Measurements from ENCODE around the gene MAP3K12.
"Not testable (repeated sequence)": the region's sequence is repeated elsewhere in the genome, so short reads cannot be mapped to it uniquely, and the experiment has no call there.

MAP3K12 gene, protein sequence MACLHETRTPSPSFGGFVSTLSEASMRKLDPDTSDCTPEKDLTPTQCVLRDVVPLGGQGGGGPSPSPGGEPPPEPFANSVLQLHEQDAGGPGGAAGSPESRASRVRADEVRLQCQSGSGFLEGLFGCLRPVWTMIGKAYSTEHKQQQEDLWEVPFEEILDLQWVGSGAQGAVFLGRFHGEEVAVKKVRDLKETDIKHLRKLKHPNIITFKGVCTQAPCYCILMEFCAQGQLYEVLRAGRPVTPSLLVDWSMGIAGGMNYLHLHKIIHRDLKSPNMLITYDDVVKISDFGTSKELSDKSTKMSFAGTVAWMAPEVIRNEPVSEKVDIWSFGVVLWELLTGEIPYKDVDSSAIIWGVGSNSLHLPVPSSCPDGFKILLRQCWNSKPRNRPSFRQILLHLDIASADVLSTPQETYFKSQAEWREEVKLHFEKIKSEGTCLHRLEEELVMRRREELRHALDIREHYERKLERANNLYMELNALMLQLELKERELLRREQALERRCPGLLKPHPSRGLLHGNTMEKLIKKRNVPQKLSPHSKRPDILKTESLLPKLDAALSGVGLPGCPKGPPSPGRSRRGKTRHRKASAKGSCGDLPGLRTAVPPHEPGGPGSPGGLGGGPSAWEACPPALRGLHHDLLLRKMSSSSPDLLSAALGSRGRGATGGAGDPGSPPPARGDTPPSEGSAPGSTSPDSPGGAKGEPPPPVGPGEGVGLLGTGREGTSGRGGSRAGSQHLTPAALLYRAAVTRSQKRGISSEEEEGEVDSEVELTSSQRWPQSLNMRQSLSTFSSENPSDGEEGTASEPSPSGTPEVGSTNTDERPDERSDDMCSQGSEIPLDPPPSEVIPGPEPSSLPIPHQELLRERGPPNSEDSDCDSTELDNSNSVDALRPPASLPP

DNA sequence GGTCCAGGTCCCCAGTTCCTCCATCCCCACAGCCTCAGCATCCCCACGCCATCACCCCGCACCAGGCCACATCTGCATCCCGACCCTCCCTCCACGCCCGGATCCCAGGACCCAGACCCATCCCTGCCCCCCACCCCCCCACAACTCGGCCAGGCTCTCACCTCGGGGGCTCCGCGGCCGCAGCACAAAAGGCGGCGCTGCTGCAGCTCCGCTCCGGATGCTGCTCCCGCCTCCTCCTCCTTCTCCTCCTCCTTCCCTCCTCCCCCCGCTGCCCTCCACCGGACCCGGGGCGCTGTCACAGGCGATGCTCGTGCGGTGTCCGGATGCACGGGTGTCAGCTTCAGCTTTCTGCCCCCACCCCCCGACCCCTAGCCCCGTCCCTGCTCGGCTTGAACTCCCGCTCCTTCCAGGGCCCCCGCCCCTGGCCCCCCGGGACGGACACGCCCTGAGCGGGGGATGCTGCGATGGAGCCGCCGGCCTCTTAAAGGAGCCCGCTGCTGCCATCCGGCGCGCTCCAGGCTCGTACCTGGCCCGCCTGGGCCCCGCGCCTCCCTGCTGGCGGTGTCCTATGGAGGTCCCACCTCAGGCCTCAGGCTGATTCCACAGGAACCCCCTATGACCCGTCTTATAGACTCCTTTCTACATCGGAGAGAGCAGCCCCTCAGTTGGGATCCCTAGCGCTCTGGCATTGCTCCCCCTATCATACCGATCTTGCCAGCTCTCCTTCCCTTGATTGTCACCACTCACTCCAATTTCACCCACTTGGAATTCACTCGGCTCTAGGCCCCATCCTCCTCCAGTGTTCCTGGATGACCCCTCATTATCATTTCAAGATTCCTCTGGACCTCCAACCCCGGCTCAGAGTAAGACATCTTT is at the start of gene MAP3K12:
Gene MAP3K12, minus strand, starts transcription at position 193 of the 876 bp plus-strand sequence. CDS start 12,067 bp downstream, outside the sequence.
- DNase-seq = peak; percentile 41

DNA sequence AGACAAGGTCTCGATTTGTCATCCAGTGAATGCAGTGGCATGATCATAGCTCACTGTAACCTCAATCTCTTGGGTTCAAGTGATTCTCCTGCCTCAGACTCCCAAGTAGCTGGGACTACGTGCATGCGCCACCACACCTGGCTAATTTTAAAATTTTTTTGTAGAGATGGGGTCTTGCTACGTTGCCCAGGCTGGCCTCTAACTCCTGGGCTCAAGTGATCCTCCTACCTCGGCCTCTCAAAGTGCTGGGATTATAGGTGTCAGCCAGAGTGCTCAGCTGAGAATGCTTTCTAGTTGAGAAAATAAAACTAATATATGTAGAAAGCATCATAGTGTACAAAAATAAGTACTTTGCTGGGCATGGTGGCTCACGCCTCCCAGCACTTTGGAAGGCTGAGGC is 49.1 kb upstream of the MAP3K12 start:
- not testable (repeated sequence) for DNase-seq

DNA sequence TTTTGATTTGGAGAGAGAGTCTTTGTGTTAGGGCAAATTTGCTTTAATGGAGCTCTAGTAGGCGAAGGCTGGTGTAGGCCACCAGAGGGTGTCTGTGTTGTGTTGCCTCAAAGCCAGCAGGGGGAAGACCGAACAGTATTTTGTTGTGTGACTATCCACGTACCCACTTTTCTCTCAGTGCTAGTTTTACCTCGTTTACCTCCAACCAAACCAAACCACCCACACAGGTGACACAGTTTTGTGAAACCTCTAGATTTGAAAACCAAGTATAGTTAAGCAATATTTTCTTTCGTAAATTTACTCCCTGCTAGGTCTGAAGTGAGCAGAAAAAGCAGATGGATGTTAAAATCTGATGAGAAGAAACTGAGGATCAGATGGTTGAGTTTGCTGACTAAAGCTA is 44.3 kb upstream of the MAP3K12 start:
- peak; percentile 73 for DNase-seq

DNA sequence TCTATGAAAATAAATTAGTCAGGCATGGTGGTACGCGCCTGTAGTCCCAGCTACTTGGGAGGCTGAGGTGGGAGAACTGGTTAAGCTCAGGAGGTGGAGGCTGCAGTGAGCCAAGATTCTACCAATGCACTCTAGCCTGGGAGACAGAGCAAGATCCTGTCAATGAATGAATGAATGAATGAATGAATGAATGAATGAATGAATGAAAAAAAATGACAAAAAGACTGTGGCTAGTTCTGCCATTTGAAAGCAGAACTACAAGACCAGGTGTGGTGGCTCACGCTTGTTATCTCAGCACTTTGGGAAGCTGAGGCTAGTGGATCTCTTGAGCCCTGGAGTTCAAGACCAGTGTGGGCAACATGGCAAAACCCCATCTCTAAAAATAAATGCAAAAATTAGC is 40.3 kb upstream of the MAP3K12 start:
- DNase-seq = no peak

DNA sequence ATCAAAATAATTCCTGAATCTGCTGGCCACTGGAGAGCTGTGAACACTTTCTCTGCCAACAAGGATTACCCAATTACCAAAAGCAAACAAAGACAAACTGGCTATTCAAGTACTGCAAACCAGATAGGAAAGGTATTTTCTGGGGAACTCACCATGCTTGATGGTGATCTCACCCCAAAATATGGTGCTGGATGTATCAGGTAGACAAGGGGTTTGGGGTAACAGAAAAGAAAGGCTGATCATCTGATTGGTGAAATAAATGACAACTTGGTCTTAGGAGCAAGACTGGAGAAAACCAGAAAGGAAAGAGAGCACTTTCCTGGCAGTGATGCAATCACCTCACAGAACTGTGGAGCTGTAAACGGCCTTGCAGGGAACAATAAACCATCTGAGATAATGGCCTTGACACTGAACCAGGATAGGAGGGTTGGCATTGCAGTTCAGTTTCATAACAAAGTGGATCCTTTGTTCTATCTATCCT is 39.0 kb upstream of the MAP3K12 start:
- no peak for DNase-seq

DNA sequence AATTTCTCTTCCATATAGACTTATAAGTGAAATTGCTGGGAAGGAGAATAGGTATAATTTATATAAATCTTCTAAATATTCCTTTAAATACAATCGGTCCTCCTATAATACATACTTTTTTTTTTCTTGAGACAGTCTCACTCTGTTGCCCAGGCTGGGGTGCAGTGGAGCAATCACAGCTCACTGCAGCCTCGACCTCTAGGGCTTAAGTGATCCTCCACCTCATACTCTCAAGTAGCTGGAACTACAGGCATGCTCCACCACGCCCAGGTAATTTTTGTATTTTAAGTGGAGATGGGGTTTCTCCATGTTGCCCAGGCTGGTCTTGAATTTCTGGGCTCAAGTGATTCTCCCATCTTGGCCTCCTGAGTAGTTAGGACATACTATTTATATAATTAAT is 37.7 kb upstream of the MAP3K12 start:
- no peak for DNase-seq

DNA sequence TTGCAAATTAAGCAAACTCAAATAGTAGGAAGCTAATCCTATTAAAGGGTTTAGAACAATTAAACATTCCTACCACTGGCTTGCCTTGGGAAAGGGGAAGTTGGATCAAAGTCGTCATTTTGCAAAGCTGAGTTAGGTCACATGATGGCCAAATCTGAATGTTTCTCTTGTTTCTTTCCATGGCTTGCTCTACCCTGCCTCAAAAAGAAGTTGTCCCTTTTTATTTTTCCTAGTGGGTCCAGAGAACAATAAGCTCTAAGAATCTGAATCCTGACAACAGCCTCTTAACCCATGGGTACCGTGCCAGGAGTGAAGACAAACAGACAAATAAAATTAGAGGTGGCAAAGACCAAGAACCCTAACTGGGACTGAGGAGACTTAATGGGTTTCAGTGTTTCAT is 34.2 kb upstream of the MAP3K12 start:
- no peak for DNase-seq

DNA sequence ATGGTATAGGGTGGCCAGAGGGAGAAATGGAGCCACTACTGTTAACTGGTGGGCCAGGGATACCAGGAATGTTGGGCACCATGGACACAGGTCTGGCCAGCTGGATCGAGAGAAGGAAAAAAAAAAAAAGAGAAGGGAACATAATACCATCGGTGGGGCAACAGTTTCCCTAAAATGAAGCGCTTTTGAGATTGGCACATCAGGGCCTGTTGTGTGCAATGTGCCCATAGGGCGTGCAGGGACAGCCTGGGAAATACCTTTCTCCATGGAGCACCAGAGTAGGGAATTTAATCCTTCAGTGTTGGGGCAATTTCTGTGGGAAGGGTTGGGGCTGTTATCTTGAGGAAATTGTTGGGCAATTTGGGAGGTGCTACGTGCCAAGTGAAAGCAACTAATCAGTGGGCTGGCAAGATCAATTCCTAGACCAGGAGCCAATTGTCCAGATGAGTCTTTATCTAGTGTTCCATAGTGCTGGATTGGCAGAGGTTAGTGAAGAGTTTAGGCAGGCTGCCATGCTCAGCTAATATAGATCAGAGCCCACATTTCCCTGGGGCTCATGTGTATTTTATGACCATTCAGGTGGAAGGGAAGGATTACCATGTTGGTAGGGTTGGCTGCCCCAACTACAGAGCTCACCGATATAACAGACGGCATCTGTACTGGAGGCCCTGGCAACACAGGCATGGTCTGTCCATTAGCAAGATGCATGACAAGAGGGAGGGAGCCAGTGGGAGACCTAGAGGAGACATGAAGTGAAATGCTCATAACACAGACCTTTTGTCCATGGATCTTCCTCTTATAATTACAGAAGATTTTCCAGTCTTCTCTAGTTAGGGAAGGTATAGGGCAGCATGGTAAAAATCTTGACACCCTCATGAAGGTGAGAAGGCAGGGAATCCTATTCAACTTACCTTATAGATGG is 33.5 kb upstream of the MAP3K12 start:
- no peak for DNase-seq

DNA sequence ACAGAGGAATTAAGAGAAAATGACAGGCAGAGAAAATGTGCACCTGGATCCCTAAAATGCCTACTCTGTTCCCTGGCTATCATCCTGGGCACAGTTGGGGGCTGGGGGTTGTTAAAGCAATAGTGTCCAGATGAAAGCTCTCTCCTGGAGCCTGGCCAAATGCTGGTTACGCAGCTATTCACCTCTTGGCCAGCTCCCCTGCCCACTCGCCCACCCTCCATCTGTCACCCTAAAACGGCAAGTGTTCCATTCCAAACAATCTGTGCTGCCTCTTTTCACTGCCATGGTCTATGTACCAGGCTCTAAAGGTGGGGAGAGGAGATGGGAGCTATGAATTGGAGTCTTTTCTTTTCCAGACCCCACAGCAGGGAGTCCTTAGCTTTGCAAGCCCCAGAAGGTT is 32.8 kb upstream of the MAP3K12 start:
- DNase-seq = no peak

DNA sequence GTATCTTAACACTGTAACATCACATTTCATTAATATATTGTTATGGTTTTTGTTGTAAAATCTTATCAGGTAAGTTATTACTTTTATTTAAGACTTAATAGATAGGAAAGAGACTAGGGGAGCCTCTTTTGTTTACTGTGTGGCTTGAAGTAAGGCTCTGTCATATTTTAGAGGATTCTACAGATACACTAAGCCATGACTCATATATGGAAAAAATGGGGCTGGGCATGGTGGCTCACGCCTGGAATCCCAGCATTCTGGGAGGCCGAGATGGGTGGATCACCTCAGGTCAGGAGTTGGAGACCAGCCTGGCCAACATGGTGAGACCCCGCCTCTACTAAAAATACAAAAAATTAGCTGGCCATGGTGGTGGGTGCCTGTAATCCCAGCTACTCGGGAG is 31.7 kb upstream of the MAP3K12 start:
- DNase-seq = no peak

DNA sequence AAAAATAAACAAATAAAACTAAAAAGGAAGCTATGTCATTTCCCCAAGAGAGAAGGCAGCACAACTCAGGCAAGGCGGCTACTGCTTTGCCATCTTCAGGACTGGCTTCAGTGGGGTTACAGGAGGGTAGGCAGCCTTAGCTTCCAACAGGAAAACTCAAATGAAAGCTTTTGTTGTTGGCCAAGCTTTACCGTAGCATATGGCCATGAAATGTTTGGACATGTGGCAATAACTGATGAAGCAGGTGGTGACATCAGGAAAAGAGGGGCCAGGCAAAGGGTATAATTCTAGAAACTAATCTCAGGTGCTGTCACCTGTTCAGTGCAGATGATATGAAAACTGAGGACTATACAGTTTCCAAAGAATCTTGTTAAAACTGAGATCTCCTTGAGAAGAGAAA is 30.8 kb upstream of the MAP3K12 start:
- no peak for DNase-seq

DNA sequence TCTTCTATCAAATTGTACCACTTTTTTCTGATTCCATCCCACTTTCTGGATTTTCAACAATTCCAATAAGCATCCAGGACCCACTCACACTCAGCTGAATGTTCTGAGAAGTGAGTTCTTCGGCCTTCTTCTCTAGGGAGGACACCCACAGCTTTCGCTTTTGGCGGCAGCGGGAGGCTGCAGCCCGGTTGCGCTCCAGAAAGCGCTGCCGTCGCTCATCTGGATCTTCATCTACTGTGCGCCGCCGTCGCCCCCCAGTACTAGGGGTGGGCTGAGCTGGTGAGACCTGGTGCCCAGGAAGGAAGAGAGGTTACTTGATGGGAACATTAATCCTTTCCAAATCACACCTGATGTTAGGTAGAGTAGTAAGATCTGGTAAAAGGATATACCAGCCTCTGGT is 25.2 kb upstream of the MAP3K12 start:
- no peak for DNase-seq

DNA sequence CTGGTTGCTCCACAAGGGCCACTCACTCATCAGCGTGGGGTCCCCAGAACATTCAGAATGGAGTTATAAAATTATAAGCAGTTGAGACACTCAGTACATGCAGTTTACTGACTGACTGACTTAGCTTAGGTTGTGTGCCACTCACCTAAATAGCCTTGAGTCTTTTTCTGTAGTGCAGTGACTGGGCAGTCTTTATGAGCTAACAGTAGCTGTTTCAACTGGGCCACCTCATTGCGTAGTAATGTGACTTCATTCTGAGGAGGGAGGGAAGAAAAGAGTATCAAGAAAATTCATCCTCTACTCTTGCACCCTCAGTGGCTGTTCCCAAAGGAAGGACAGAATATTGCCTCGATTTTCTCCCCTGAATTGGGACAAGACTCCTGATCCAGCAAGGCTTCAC is 23.9 kb upstream of the MAP3K12 start:
- no peak for DNase-seq

DNA sequence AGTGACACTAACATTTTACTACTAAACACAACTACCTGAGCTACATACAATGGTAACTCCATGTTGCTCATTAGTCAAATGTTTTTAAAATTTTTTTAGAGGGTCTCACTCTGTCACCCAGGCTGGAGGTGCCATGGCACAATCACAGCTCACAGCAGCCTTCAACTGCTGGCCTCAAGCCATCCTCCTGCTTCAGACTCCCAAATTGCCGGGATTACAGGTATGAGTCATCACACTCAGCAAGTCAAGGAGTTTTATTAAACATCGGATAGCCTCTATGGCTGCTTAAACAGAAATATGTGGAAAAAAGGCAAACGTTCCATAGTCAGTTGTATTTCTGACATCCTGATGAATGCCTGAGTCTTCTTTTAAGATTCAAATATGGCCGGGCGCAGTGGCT is 19.1 kb upstream of the MAP3K12 start:
- DNase-seq = no peak

DNA sequence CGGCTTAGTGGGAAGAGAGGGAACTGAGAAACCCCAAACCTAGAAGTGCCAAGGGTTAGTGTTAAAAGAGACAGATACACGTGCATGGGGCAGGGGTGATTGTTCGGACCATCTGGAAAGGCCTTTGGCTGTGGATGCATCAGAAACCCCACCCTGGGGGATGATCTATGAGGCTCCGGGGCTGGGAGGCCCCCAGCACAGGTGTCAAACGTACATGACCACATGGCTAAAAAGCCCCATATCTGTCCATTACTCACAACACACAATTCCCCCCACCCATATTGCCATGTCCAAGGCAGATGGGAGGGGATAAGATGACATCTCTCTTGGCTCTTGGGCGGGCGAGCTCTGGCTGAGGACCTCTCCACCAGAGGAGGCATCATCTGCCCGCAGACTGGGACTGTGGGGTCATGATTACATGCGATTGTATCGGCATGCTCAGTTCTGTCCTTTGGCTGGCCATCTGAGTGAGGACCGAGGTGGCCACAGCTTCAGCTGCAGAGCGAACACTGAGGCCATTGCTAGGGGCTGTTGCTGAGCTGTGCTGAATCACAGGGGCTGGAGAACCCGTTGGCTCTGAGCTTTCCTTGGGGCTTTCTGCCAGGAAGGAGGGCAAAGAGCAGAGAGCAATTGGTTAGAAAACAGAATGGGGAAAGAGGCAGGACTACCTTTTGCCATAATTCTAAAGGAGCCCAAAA is 17.6 kb upstream of the MAP3K12 start:
- DNase-seq = no peak

DNA sequence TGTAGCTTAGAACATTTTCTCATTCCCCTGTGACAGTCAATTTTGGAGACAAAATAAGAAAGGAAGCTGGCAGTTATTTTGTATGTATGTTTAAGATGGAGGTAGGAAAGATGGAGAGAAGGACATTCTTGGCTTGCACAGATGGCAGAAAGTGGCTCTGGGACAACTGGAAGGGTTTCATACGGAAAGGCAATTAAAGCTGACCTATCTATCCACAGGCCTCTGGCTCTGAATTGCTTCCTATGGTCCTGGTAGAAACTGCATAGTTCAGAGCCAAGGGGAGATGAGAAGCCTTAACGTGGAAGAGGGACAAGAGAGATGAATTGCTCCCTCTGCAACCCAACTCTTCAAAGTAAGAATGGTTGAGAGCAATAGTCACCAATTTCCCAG is 16.0 kb upstream of the MAP3K12 start:
- DNase-seq = no peak

DNA sequence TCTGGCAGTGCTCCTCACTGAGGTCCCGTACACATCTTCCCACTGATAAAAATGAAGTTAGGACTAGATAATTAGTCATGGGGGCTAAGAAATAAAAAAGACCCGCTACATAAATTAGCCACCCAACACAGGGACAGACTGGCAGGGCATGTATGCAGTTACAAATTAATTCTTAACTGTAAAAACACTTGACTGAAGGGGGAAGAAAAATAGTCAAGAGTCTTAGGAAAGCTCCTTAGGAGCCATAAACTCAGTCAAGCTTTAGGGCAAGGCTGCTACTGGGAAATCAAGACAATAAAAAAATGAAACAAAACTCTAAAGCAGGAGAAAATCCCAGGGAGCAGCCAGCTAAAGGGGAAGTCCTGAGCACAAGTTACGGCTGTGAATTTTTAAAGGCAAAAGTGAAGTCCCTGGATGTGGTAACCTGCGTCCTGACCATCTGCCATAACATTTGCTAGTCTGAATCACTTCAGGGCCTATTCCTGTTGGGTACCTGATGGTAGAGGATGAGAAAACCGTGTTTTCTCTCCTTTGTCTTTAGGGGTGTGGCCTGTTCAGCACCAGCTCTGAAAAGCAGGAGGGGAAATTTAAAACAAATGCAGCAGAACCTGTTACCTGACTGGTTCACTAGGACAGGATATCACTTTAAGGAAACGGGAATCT is 15.5 kb upstream of the MAP3K12 start:
- DNase-seq = no peak

DNA sequence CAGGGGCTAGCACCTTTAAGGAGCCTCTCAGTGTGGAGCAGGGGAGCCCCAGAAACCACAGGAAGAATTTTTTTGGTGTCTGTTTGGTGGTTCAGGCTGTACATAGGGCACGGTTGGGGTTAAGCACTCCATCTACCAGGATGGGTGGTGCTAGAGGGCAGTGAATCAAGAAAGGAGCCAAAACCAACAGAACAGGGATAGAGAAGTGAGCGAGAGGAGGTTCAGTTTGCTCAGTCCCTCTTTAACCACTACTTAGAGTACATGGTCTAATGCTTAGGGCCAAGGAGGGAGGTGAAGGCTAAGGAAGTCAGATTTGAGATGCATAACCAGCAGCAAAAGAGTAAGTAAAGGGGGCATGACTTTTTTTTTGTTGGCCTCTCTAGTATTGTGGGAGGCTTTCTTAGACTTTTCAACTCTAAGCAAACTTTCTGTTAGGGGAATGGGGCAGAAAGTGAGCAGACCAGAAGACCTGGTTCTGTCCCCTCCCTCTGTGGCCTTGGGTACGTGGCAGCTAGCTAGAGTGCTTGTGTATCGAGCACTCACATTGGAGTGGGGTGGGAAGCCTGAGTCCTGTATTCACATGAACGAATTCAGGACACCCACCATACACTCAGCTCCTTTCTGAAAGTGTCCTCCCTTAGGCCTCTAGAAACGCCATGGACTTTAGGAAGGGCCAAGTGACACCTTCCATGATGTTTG is 14.6 kb upstream of the MAP3K12 start:
- DNase-seq = no peak

DNA sequence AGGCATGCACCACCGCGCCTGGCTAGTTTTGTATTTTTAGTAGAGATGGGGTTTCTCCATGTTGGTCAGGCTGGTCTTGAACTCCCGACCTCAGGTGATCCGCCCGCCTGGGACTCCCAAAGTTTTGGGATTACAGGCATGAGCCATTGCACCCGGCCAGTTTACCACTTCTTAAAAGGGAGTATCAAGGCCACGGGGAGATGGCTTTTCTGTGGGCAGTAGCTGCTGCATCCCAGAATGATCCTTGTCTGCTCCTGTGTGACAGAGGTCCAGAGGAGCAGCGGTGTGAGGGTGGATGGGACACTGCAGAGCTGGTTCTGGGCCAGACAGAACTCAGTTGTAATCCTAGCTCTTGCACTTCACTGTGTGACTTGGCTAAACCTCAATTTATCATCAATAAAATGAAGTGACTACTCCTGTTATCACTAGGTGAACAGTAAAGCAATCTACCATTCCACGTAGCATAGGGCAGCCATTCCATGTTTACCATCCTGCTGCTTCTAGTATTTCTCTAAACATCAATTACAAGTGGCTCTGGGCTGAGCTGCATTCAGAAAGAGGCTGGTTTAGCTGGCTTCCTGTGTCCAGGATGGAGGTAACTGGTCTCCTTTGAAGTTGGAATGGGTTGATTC is 11.0 kb upstream of the MAP3K12 start:
- DNase-seq = no peak
